Measurements from ENCODE around the gene FAM193A.
"Not testable (repeated sequence)": the region's sequence is repeated elsewhere in the genome, so short reads cannot be mapped to it uniquely, and the experiment has no call there.

Gene FAM193A

GRCh38 chr4:2732526-2732925, 196.1 kb downstream of the FAM193A start:
- DNase-seq, result no peak

GRCh38 chr4:2733001-2733843, 196.8 kb downstream of the FAM193A start:
- no peak for DNase-seq

GRCh38 chr4:2733844-2734574, 197.6 kb downstream of the FAM193A start:
- no peak for DNase-seq

GRCh38 chr4:2734612-2735011, 198.2 kb downstream of the FAM193A start:
- no peak for DNase-seq

- DNase-seq, result no peak
These were observed 199.4 kb downstream of the FAM193A start for GRCh38 chr4:2735869-2736268.

- not testable (repeated sequence) for DNase-seq
These were observed 201.8 kb downstream of the FAM193A start for GRCh38 chr4:2738296-2738695.

GRCh38 chr4:2741626-2742025, 205.2 kb downstream of the FAM193A start:
- DNase-seq, result no peak

- no peak for DNase-seq
These were observed 205.8 kb downstream of the FAM193A start for GRCh38 chr4:2742081-2742822.

GRCh38 chr4:2742823-2743517, 206.5 kb downstream of the FAM193A start:
- DNase-seq, result no peak

- no peak for DNase-seq
These were observed 207.3 kb downstream of the FAM193A start for GRCh38 chr4:2743518-2744445.

GRCh38 chr4:2744576-2745270, 208.3 kb downstream of the FAM193A start:
- no peak for DNase-seq

- no peak for DNase-seq
These were observed 209.1 kb downstream of the FAM193A start for GRCh38 chr4:2745516-2745915.

- peak; percentile 31 for DNase-seq
These were observed 209.7 kb downstream of the FAM193A start for GRCh38 chr4:2745981-2746806.

- no peak for DNase-seq
These were observed 210.6 kb downstream of the FAM193A start for GRCh38 chr4:2746891-2747695.

GRCh38 chr4:2750719-2751605, 214.5 kb downstream of the FAM193A start:
- DNase-seq, result peak; percentile 38

GRCh38 chr4:2753436-2753835, 217.0 kb downstream of the FAM193A start:
- no peak for DNase-seq

- DNase-seq, result no peak
These were observed 218.7 kb downstream of the FAM193A start for GRCh38 chr4:2754848-2755819.

Measured in hematopoietic multipotent progenitor cell treated with erythropoietin and hydrocortisone succinate and interleukin-3 and kit ligand, for 4 days (in vitro differentiated cells).